ENCODE measurements around the gene SPINK13.

Gene SPINK13

DNA sequence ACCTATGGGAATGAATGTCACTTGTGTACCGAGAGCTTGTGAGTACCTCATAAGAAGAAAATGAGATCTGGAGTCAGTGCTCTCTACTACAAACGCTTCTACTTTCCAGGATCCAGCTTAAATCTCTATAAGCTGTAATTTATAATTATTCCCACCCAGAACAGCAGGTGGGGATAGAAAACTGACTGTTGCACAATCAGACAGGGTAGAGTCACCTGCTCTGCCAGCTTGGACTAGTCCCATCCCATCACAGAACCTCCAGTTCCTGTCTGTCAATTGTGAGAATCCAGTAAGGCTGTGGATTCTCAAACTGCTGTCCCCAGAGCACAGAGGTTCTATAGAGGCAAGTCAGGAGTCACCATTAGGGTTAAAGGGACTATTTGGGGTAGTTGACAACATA lies 45.6 kb downstream of the SPINK13 start:
- no peak for DNase-seq

- DNase-seq, result no peak
These were observed 46.1 kb downstream of the SPINK13 start for GRCh38 chr5:148314731-148315130.

DNA sequence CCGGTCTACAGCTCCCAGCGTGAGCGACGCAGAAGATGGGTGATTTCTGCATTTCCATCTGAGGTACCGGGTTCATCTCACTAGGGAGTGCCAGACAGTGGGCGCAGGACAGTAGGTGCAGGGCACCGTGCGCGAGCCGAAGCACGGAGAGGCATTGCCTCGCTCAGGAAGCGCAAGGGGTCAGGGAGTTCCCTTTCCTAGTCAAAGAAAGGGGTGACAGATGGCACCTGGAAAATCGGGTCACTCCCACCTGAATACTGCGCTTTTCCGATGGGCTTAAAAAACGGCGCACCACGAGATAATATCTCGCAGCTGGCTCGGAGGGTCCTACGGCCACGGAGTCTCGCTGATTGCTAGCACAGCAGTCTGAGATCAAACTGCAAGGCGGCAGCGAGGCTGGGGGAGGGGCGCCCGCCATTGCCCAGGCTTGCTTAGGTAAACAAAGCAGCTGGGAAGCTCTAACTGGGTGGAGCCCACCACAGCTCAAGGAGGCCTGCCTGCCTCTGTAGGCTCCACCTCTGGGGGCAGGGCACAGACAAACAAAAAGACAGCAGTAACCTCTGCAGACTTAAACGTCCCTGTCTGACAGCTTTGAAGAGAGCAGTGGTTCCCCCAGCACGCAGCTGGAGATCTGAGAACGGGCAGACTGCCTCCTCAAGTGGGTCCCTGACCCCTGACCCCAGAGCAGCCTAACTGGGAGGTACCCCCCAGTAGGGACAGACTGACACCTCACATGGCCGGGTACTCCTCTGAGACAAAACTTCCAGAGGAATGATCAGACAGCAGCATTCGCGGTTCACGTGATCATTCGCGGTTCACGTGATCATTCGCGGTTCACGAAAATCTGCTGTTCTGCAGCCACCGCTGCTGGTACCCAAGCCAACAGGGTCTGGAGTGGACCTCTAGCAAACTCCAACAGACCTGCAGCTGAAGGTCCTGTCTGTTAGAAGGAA lies 51.7 kb downstream of the SPINK13 start:
- DNase-seq, result peak; percentile 8

DNA sequence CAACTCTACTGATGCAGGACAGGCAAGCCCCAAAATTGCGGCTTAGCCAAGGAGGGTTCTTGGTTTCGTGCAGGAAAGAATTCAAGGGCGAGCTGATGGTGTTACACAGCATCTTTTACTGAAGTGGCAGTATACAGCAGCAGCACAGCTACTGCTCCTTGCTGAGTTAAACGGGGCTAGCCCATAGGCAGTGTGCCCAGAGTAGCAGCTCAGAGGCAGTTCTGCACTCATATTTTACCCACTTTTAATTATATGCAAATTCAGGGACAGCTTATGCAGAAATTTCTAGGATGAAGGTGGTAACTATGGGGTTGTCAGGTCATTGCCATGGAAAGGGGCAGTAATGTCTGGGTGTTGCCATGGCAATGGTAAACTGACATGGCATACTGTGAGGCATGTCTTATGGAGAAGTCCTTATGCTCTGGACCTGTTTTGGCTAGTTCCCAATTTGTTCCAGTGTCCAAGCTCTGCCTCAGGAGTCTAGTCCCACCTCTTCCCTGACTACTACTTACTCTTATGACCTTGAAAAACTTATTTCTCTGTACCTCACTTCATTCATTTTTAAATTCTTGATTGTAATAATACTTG lies 64.8 kb downstream of the SPINK13 start:
- peak; percentile 11 for DNase-seq

DNA sequence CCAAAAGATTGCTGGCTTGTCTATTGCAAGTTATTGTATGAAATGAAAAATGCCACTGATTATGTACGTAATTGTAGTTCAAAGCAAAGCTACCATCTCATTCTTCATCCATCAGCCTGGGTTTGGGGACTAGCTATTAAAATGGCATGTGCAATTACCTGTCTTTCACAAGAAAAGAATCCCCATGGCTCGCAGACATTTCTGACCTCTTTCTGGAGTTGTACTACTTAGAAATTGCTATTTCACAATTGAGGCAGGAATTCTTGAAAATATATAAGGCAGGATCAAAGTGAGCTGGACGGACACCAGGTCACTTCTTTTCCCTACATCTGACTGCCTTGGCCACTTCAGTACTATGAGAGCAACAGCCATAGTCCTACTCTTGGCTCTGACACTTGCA lies 66.7 kb downstream of the SPINK13 start, which contains the start of gene SPINK9:
SPINK9 (plus strand) TSS at position 301 of the 400 bp plus-strand sequence; CDS start at position 356, 55 bp downstream.
- DNase-seq, result no peak

All from NCI-H526 treated with DMSO at 0.1 percent for 48 hours (cell line).